Measurements from ENCODE around the gene CCDC71L.

Gene CCDC71L

GRCh38 chr7:106608661-106609060 is 52.3 kb downstream of the CCDC71L start:
- TF ChIP-seq CTCF (IDR thresholded peaks at IDR 0.05; ENCODE audit: extremely low read depth, missing control alignments), result no peak
- DNase-seq (ENCODE audit: low spot score), result no peak

All from GM20000 (cell line).